ENCODE measurements around the gene FLVCR2. TPM values are rescaled to one million over a fixed set of nuclear protein-coding genes. Genes with fewer than 3 reads are reported as not detected.

Gene FLVCR2
- total and polyA plus RNA-seq, 2 experiments from 2014 or later, result 0.33 TPM; not detected in 1

GRCh38 chr14:75553157-75553556, 25.3 kb upstream of the FLVCR2 start:
- in situ Hi-C loops (cut with MboI), result no loop called here
- WGBS, 2 experiments (ENCODE audit: low coverage in 1 of 2, low lambda C conversion rate in 2 of 2, missing lambda C conversion rate in 2 of 2), result 86 to 87% methylated on average over 6 of the region's 6 CpGs
- no peak overlapping the region for H2AFZ ChIP-seq

GRCh38 chr14:75553761-75554364, 24.6 kb upstream of the FLVCR2 start:
- Histone ChIP-seq H3K9me3 (ENCODE audit: low read depth) (no peaks in the 10 kb centered on the region), H3K4me3 (no peak overlapping the region), H3K9ac (no peak overlapping the region), H3K4me2 (ENCODE audit: unreplicated experiment) (no peak overlapping the region), H3K79me2 (ENCODE audit: insufficient read depth) (no peaks in the 10 kb centered on the region), H3K27me3 (replicated peaks; ENCODE audit: insufficient read depth) (peaks cover 18% of the 10 kb centered on the region; the same call in 1 of the 2 replicates), H2AFZ (no peak overlapping the region), H4K20me1 (ENCODE audit: insufficient read depth) (no peaks in the 10 kb centered on the region), H3K36me3 (ENCODE audit: low read depth) (no peaks in the 10 kb centered on the region), H3K4me1 (ENCODE audit: insufficient read depth) (no peaks in the 10 kb centered on the region; the same call in 1 of the 2 replicates), H3F3A (ENCODE audit: insufficient read depth) (no peaks in the 10 kb centered on the region), H3K27ac (no peak overlapping the region), H3K9me2 (ENCODE audit: insufficient read depth) (no peaks in the 10 kb centered on the region)
- no peak for DNase-seq
- in situ Hi-C loops (cut with MboI), result no loop called here
- 36% methylated on average over 4 of the region's 4 CpGs for WGBS, 2 experiments (ENCODE audit: low coverage in 1 of 2, low lambda C conversion rate in 2 of 2, missing lambda C conversion rate in 2 of 2)
- TF ChIP-seq EZH2phosphoT487 (IDR thresholded peaks at IDR 0.05; ENCODE audit: insufficient read depth, low read depth) (no peak), EZH2 (IDR thresholded peaks at IDR 0.05; ENCODE audit: insufficient read depth, poor library complexity, severe bottlenecking) (no peak)

More at GRCh38 chr14:75553157-75553556, 25.3 kb upstream of the FLVCR2 start:
- H3K4me2 ChIP-seq (ENCODE audit: unreplicated experiment), result no peak overlapping the region
- H3K27me3 ChIP-seq (replicated peaks; ENCODE audit: insufficient read depth), result peaks cover 18% of the 10 kb centered on the region; the same call in 1 of the 2 replicates
- no peak overlapping the region for H3K9ac ChIP-seq
- no peaks in the 10 kb centered on the region for H3F3A ChIP-seq (ENCODE audit: insufficient read depth)
- H3K4me1 ChIP-seq (ENCODE audit: insufficient read depth), result no peaks in the 10 kb centered on the region; the same call in 1 of the 2 replicates
- H4K20me1 ChIP-seq (ENCODE audit: insufficient read depth), result no peaks in the 10 kb centered on the region
- TF ChIP-seq EZH2 (IDR thresholded peaks at IDR 0.05; ENCODE audit: insufficient read depth, poor library complexity, severe bottlenecking) (no peak), EZH2phosphoT487 (IDR thresholded peaks at IDR 0.05; ENCODE audit: insufficient read depth, low read depth) (no peak)
- H3K4me3 ChIP-seq, result no peak overlapping the region
- DNase-seq, result no peak
- H3K79me2 ChIP-seq (ENCODE audit: insufficient read depth), result no peaks in the 10 kb centered on the region
- H3K9me2 ChIP-seq (ENCODE audit: insufficient read depth), result no peaks in the 10 kb centered on the region
- H3K27ac ChIP-seq, result no peak overlapping the region
- H3K9me3 ChIP-seq (ENCODE audit: low read depth), result no peaks in the 10 kb centered on the region
- H3K36me3 ChIP-seq (ENCODE audit: low read depth), result no peaks in the 10 kb centered on the region

GRCh38 chr14:75554482-75554881, 23.9 kb upstream of the FLVCR2 start:
- Histone ChIP-seq H3K9me2 (ENCODE audit: insufficient read depth) (no peaks in the 10 kb centered on the region), H3K27ac (no peak overlapping the region), H3K4me3 (no peak overlapping the region), H4K20me1 (ENCODE audit: insufficient read depth) (no peaks in the 10 kb centered on the region), H3K9ac (no peak overlapping the region), H3K27me3 (replicated peaks; ENCODE audit: insufficient read depth) (peaks cover 18% of the 10 kb centered on the region; the same call in 1 of the 2 replicates), H3K36me3 (ENCODE audit: low read depth) (no peaks in the 10 kb centered on the region), H3K9me3 (ENCODE audit: low read depth) (no peaks in the 10 kb centered on the region), H3K4me1 (ENCODE audit: insufficient read depth) (peaks cover 2% of the 10 kb centered on the region; the same call in 1 of the 2 replicates), H2AFZ (no peak overlapping the region), H3F3A (ENCODE audit: insufficient read depth) (peaks cover 1% of the 10 kb centered on the region; the same call in 1 of the 2 replicates), H3K4me2 (ENCODE audit: unreplicated experiment) (no peak overlapping the region), H3K79me2 (ENCODE audit: insufficient read depth) (no peaks in the 10 kb centered on the region)
- in situ Hi-C loops (cut with MboI), result no loop called here
- WGBS, 2 experiments (ENCODE audit: low coverage in 1 of 2, low lambda C conversion rate in 2 of 2, missing lambda C conversion rate in 2 of 2), result 39 to 50% methylated on average over 2 of the region's 2 CpGs
- DNase-seq, result peak; percentile 18
- no peak for TF ChIP-seq EZH2 (IDR thresholded peaks at IDR 0.05; ENCODE audit: insufficient read depth, poor library complexity, severe bottlenecking)

- H4K20me1 ChIP-seq (ENCODE audit: insufficient read depth), result no peaks in the 10 kb centered on the region
- no peaks in the 10 kb centered on the region for H3K9me2 ChIP-seq (ENCODE audit: insufficient read depth)
Measured at GRCh38 chr14:75558440-75558839, 20.0 kb upstream of the FLVCR2 start.

More at GRCh38 chr14:75558440-75558839, 20.0 kb upstream of the FLVCR2 start:
- H3K27ac ChIP-seq, result no peak overlapping the region
- no peak for TF ChIP-seq EZH2 (IDR thresholded peaks at IDR 0.05; ENCODE audit: insufficient read depth, poor library complexity, severe bottlenecking)
- TF ChIP-seq EZH2phosphoT487 (IDR thresholded peaks at IDR 0.05; ENCODE audit: insufficient read depth, low read depth), result no peak
- in situ Hi-C loops (cut with MboI), result no loop called here
- no peaks in the 10 kb centered on the region for H3K79me2 ChIP-seq (ENCODE audit: insufficient read depth)
- H3K4me1 ChIP-seq (ENCODE audit: insufficient read depth), result peaks cover 6% of the 10 kb centered on the region; the same call in 1 of the 2 replicates
- H3K4me2 ChIP-seq (ENCODE audit: unreplicated experiment), result no peak overlapping the region
- no peak overlapping the region for H3K9ac ChIP-seq
- no peak overlapping the region for H3K4me3 ChIP-seq
- DNase-seq, result no peak
- 56 to 63% methylated on average over 5 of the region's 5 CpGs for WGBS, 2 experiments (ENCODE audit: low coverage in 1 of 2, low lambda C conversion rate in 2 of 2, missing lambda C conversion rate in 2 of 2)
- no peaks in the 10 kb centered on the region for H3K9me3 ChIP-seq (ENCODE audit: low read depth)
- no peak overlapping the region for H2AFZ ChIP-seq
- peaks cover 10% of the 10 kb centered on the region for H3K27me3 ChIP-seq (replicated peaks; ENCODE audit: insufficient read depth)
- H3K36me3 ChIP-seq (ENCODE audit: low read depth), result no peaks in the 10 kb centered on the region
- H3F3A ChIP-seq (ENCODE audit: insufficient read depth), result peaks cover 5% of the 10 kb centered on the region; the same call in 1 of the 2 replicates

Data from GM23248 (cell line).